Activated T-cell treated with anti-CD3 and anti-CD28 coated beads, Interleukin-2, amount 50 U/mL, for 24 hours (primary cell): ENCODE measurements around the gene PGM1.

Experiments
- DNase-seq: peaks from one replicate; pipeline ENCODE4 v3.0.0-alpha.2; 2020
- H3K27ac Mint-ChIP-seq: 2 replicates; pipeline ENCODE4 v1.8.0; 2020; ENCODE audit warnings: mild to moderate bottlenecking, mixed read lengths
- H3K27me3 Mint-ChIP-seq: 2 replicates; pipeline ENCODE4 v1.8.0; 2020; ENCODE audit warnings: mixed read lengths
- H3K36me3 Mint-ChIP-seq: 2 replicates; pipeline ENCODE4 v1.8.0; 2020; ENCODE audit warnings: low read depth, mixed read lengths
- H3K4me1 Mint-ChIP-seq: 2 replicates; pipeline ENCODE4 v1.8.0; 2020; ENCODE audit warnings: low read depth, mixed read lengths
- H3K4me3 Mint-ChIP-seq: 2 replicates; pipeline ENCODE4 v1.8.0; 2020; ENCODE audit warnings: mild to moderate bottlenecking, moderate library complexity, mixed read lengths
- H3K9me3 Mint-ChIP-seq: 2 replicates; pipeline ENCODE4 v1.8.0; 2020; ENCODE audit warnings: mixed read lengths

The PGM1 gene

GRCh38 chr1:63651161-63651701 is 58.0 kb downstream of the PGM1 start:
- H3K27me3 Mint-ChIP-seq: no peaks in the 10 kb centered on the region
- H3K36me3 Mint-ChIP-seq: peaks cover 74% of the 10 kb centered on the region
- H3K4me1 Mint-ChIP-seq: peaks cover 29% of the 10 kb centered on the region
- H3K4me3 Mint-ChIP-seq: peak overlapping the region; percentile 26
- DNase-seq: peak; percentile 38
- H3K27ac Mint-ChIP-seq: peak overlapping the region; percentile 90
- no peaks in the 10 kb centered on the region for H3K9me3 Mint-ChIP-seq

- no peaks in the 10 kb centered on the region for H3K9me3 Mint-ChIP-seq
- no peak overlapping the region for H3K4me3 Mint-ChIP-seq
- H3K36me3 Mint-ChIP-seq: peaks cover 81% of the 10 kb centered on the region
- H3K27me3 Mint-ChIP-seq: no peaks in the 10 kb centered on the region
- no peak overlapping the region for H3K27ac Mint-ChIP-seq
- no peak for DNase-seq
- H3K4me1 Mint-ChIP-seq: peaks cover 36% of the 10 kb centered on the region
Measured at GRCh38 chr1:63653976-63654375, 60.8 kb downstream of the PGM1 start.

GRCh38 chr1:63659448-63659847 is 66.2 kb downstream of the PGM1 start:
- no peak overlapping the region for H3K27ac Mint-ChIP-seq
- DNase-seq: no peak
- H3K27me3 Mint-ChIP-seq: no peaks in the 10 kb centered on the region
- peaks cover 3% of the 10 kb centered on the region for H3K9me3 Mint-ChIP-seq
- peaks cover 20% of the 10 kb centered on the region for H3K4me1 Mint-ChIP-seq
- peaks cover 80% of the 10 kb centered on the region for H3K36me3 Mint-ChIP-seq
- no peak overlapping the region for H3K4me3 Mint-ChIP-seq

DNA sequence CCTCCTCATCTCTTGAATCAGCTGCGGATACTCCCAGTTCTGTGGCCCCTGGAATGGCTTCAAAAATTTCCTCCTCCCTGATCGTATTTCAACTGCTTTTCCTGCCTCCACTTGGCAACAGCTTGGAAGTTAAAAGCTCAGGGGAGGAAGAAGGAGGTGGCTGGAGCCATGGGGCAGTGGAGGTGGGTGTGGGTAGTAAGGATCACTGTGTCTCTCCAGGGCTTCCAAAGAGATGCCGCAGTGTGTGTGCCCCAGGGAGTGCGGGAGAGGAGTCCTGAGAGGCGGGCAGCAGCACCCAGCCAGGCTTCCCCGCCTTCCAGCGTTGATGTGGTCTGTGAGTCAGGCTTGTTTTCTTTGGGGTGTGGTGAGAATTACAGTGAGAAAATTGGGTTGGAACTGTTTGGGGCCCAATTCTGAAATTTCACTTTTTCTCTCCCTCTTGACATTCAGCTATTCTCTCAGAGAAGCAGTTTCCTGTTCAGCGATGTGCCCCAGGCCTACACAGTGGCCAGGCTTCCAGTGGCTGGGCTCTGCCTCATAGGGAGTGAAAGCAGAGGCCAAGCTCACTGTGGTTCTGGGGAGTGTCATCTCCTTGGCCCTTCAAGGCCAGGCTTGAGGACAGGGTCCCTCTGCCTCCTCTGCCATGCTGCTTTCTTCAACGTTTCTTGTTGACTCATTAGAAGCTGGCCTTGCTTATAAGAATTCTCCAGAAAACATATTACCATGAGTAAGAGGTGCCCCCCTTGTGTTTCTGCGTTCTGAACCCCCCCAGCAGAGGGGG is 69.0 kb downstream of the PGM1 start:
- Mint-ChIP-seq H3K36me3 (peaks cover 63% of the 10 kb centered on the region), H3K9me3 (peaks cover 8% of the 10 kb centered on the region), H3K4me1 (peaks cover 20% of the 10 kb centered on the region), H3K4me3 (no peak overlapping the region), H3K27me3 (no peaks in the 10 kb centered on the region), H3K27ac (no peak overlapping the region)
- DNase-seq: no peak

GRCh38 chr1:63662841-63663240 is 69.6 kb downstream of the PGM1 start:
- Mint-ChIP-seq H3K9me3 (peaks cover 8% of the 10 kb centered on the region), H3K4me3 (no peak overlapping the region), H3K4me1 (peaks cover 16% of the 10 kb centered on the region), H3K36me3 (peaks cover 57% of the 10 kb centered on the region), H3K27ac (no peak overlapping the region), H3K27me3 (no peaks in the 10 kb centered on the region)
- no peak for DNase-seq

DNA sequence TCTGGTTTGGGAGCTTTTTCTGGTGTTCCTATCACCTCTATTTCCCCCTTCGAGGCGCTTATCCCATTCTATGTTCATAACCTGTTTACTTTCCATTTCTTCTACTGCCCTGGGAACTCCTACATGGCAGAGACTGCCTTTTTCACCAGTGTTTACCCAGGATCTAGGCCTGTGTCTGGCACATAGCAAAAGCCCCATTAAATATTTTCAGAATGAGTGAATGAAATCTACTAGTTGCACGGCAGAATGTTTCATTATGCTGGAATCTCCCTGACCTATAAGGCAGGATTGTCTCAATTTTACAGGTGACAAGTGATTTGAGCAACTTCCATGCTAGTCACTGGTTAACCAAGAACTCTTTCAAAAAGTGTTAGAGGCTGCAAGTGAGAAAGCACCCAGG is 70.1 kb downstream of the PGM1 start:
- Mint-ChIP-seq H3K27me3 (no peaks in the 10 kb centered on the region), H3K4me3 (no peak overlapping the region), H3K4me1 (peaks cover 15% of the 10 kb centered on the region), H3K9me3 (peaks cover 8% of the 10 kb centered on the region), H3K27ac (no peak overlapping the region), H3K36me3 (peaks cover 54% of the 10 kb centered on the region)
- no peak for DNase-seq

DNA sequence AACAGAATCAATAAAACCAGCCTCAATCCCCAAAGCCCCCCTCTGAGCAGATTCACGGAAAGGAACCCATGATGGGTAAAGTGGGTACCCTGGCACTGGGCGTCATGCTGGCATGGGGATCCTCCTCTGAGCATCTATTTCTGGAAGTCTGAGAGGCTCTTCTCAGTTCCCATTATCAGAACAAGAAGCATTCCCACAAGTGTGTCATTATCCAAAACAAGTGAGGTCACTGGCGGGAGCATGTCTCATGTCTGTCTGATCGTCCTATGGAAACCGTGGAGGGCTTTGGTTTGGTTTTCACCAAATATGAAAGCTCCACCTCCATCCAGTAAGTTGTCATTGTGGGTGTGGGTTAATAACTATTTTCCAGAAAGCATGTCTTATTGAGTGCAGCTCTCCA is 70.7 kb downstream of the PGM1 start:
- Mint-ChIP-seq H3K27ac (no peak overlapping the region), H3K27me3 (no peaks in the 10 kb centered on the region)

DNA sequence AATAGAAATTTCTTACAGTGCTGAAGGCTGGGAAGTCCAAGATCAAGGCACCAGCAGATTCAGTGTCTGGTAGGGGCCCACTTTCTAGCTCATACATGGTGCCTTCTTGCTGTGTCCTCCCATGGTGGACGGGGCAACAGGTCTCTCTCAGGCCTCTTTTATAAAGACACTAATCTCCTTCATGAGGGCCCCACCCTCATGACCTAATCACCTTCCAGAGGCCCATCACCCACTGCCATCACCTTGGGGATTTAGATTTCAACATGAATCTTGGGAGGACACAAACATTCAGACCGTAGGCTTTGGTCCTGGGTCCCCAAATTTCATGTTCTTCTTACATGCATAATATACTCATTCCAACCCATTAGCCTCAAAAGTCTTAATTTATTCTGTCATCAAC is 71.5 kb downstream of the PGM1 start:
- no peak for DNase-seq
- no peak overlapping the region for H3K27ac Mint-ChIP-seq
- peaks cover 5% of the 10 kb centered on the region for H3K4me1 Mint-ChIP-seq
- H3K9me3 Mint-ChIP-seq: peaks cover 8% of the 10 kb centered on the region
- H3K36me3 Mint-ChIP-seq: peaks cover 41% of the 10 kb centered on the region
- no peak overlapping the region for H3K4me3 Mint-ChIP-seq
- H3K27me3 Mint-ChIP-seq: no peaks in the 10 kb centered on the region

More for the DNA sequence above, 70.7 kb downstream of the PGM1 start:
- no peak overlapping the region for H3K4me3 Mint-ChIP-seq
- peaks cover 50% of the 10 kb centered on the region for H3K36me3 Mint-ChIP-seq
- H3K9me3 Mint-ChIP-seq: peaks cover 8% of the 10 kb centered on the region
- DNase-seq: no peak
- H3K4me1 Mint-ChIP-seq: peaks cover 14% of the 10 kb centered on the region

DNA sequence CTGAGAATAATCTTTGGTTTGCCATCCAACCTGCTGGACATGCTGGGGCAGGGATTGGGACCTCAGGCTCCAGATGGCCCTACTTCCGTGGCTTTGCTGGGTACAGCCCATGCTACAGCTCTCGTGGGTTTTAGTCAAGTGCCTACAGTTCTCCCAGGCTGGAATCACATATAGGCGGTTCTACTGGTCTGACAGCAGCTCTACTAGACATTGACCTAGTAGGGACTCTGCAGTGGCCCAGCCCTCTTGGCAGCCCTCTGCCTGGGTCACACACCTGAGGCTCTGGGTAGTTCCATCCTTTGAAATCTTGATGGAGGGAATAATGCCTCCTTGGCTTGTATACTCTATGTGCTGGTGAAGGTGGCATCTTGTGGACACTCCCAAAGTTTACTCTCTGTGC is 72.2 kb downstream of the PGM1 start:
- H3K36me3 Mint-ChIP-seq: peaks cover 35% of the 10 kb centered on the region
- no peak for DNase-seq
- H3K27ac Mint-ChIP-seq: no peak overlapping the region
- H3K4me3 Mint-ChIP-seq: no peak overlapping the region
- no peaks in the 10 kb centered on the region for H3K27me3 Mint-ChIP-seq
- peaks cover 2% of the 10 kb centered on the region for H3K4me1 Mint-ChIP-seq
- peaks cover 8% of the 10 kb centered on the region for H3K9me3 Mint-ChIP-seq

DNA sequence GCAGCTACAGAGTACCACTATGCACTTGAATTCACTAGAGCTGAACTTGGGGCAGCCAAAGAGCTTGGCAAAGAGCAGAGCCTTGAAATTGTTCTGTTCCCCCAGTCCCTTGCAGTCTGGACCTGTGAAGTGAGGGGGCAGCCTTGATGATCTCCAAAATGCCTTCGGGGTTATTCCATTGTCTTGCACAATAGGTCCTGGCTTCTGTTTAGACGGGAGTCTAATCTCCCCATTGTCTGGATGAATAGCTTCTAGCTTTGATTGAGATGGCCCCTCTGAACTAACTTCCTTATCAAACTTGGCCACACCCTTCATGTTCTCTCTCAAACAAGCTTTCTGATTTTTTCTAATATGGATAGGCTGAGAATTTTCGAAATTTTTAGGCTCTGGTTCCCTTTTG is 72.6 kb downstream of the PGM1 start:
- H3K27me3 Mint-ChIP-seq: no peaks in the 10 kb centered on the region
- H3K4me1 Mint-ChIP-seq: peaks cover 2% of the 10 kb centered on the region
- peaks cover 31% of the 10 kb centered on the region for H3K36me3 Mint-ChIP-seq
- DNase-seq: no peak
- no peak overlapping the region for H3K4me3 Mint-ChIP-seq
- no peak overlapping the region for H3K27ac Mint-ChIP-seq
- peaks cover 8% of the 10 kb centered on the region for H3K9me3 Mint-ChIP-seq

DNA sequence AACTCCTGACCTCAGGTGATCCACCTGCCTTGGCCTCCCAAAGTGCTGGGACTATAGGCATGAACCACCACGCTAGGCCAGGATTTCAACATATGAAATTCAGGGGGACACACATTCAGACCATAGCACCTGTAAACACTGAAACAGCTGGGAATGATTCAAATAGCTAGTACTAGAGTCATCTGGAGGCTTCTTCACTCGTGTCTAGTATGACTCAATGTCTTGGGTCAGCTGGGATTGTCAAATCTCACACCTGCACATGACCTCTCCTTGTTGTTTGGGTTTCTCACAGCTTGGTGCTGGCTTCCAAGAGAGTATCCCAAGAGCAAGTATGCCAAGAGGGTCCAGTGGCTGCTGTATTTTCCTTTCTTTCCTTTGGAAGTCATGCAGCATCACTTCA is 75.1 kb downstream of the PGM1 start:
- Mint-ChIP-seq H3K36me3 (peaks cover 13% of the 10 kb centered on the region), H3K4me3 (no peak overlapping the region), H3K4me1 (no peaks in the 10 kb centered on the region), H3K27me3 (no peaks in the 10 kb centered on the region), H3K27ac (no peak overlapping the region), H3K9me3 (peaks cover 7% of the 10 kb centered on the region)
- DNase-seq: no peak

DNA sequence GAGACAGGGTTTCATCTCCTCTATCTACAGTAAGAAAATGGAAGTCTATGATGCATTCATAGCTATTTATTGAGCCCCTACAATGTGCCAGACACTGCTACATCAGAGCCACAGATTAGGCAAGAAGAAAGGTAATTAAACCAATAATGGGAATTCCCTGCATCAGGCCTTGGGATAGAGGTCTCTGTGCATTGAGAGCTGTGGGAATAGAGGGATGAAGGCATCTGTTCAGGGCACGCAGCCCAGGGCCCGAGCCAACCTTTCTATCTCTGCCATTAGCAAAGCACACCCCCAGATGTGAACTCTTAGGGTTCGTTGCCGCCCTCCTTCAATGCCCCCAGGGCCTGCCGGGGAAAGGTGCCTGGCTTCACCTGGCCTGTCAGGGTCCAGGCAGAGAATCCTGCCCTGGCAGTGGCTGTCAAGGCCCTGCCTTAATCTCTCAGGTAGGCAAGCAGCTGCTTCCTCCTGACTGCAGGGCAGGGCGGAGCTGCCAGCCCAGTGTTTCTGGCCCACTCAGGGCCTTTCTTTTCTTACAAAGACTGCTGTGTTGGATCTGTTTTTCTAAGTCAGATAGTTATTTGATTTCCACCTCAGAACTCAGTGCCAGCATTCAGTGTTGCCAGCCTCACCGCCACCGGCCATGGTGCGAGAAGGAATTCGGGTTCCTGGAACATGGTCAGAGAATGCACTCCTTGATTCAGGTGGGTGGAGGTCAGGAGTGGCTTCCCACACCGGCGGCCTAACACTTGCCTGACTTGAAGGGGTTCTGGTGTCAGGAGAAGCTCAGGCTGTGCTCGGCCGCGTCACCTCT is 76.1 kb downstream of the PGM1 start:
- Mint-ChIP-seq H3K4me3 (no peak overlapping the region), H3K36me3 (peaks cover 5% of the 10 kb centered on the region), H3K4me1 (no peaks in the 10 kb centered on the region), H3K27ac (no peak overlapping the region), H3K9me3 (peaks cover 5% of the 10 kb centered on the region), H3K27me3 (no peaks in the 10 kb centered on the region)
- no peak for DNase-seq

GRCh38 chr1:63670164-63670563 is 77.0 kb downstream of the PGM1 start:
- Mint-ChIP-seq H3K27ac (no peak overlapping the region), H3K27me3 (no peaks in the 10 kb centered on the region), H3K4me1 (no peaks in the 10 kb centered on the region), H3K4me3 (no peak overlapping the region), H3K36me3 (no peaks in the 10 kb centered on the region), H3K9me3 (peaks cover under 1% of the 10 kb centered on the region)
- no peak for DNase-seq

DNA sequence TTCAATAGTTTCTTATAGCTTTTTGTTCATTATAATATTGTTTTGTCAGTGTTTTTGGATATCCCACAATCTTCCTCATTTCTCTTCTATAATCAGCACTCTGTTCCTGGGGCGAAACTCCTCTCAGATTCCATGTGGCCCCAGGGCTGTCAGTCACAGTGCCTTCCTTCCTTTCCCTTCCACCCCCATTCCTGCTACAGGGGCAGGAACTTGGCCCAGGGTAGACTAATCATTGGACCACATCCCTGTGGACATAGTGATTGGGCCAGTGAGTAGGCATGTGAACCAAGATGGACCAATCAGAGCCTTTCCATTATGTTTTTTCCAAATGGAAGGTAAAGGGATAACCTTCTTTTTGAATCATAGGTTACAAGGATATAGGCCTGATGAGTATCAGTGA is 78.3 kb downstream of the PGM1 start:
- Mint-ChIP-seq H3K27me3 (no peaks in the 10 kb centered on the region), H3K4me1 (no peaks in the 10 kb centered on the region), H3K9me3 (no peaks in the 10 kb centered on the region), H3K36me3 (no peaks in the 10 kb centered on the region), H3K27ac (no peak overlapping the region), H3K4me3 (no peak overlapping the region)
- no peak for DNase-seq
